Heart left ventricle (tissue), 13 donors: ENCODE results near the gene SP5.

Experiments
- CTCF ChIP-seq, 12 donors: fragments of 200-600 bp; sonication (generic) in 4 of 12; IDR thresholded peaks; one replicate each; pipeline versions ENCODE4 v1.5.0 to v1.8.0; 2018 to 2022; ENCODE audit warnings: antibody characterized with exemption in 12 of 12, mild to moderate bottlenecking in 5 of 12
- POLR2A ChIP-seq, 2 donors: fragments of 450-650 bp; IDR thresholded peaks; one replicate each; pipeline ENCODE4 v1.6.1; 2017; ENCODE audit warnings: antibody characterized with exemption in 2 of 2, mild to moderate bottlenecking in 2 of 2, moderate library complexity in 2 of 2
- donor health status: ischemic (EF 13 %, LVEDD 7.1; RV severe dilation, severe dysfunction).
- donor health status: DM: no; HTN: yes; CAD: no.
- donor health status: DM: no; HTN: no; CAD: no.
- donor health status: ischemic (EF 25% LVEDD 6.9; RV normal size, moderate dysfunction).
- donor health status: ischemic (EF 25% LVEDD 5.7; RV mildly dilated, moderate dysfunction).
- donor health status: ischemic (EF 35%, LVEDD 5.7; RV mildly dilated, moderate dysfunction).
- donor health status: nonischemic (EF 11% LVEDD 7.7; RV severe dilation, severe dysfunction).
- donor health status: DM: yes; HTN: yes; CAD: no.
- donor health status: PGD.
- donor health status: ischemic (EF 29% LVEDD 5.4; RV normal size, mild dysfunction).
- donor health status: nonischemic (EF 23%, LVEDD 6.1; RV moderate dilation, normal function).

- no peak for TF ChIP-seq CTCF (IDR thresholded peaks at IDR 0.05)
- no peak for TF ChIP-seq POLR2A (IDR thresholded peaks at IDR 0.05)
Measured at GRCh38 chr2:170711196-170711773, 3.9 kb upstream of the SP5 start.
